Vagina (tissue), 2 donors: ENCODE results near the gene TMOD2. TPM values are rescaled to one million over a fixed set of nuclear protein-coding genes. Genes with fewer than 3 reads are reported as not detected.

Source experiments
- DNase-seq, 2 donors: peaks; one replicate each; pipeline ENCODE4 v3.0.0-alpha.2; 2017; ENCODE audit errors: extremely low spot score in 2 of 2
- H3K27ac ChIP-seq: fragments of 200-600 bp; sonication (generic); one replicate; pipeline ENCODE4 v1.5.1; 2019
- H3K27me3 ChIP-seq: fragments of 200-600 bp; sonication (generic); one replicate; pipeline ENCODE4 v1.5.1; 2019
- H3K36me3 ChIP-seq, 2 donors: fragments of 200-600 bp; sonication (generic); one replicate each; pipeline ENCODE4 v1.5.1; 2017 to 2019
- H3K4me1 ChIP-seq: fragments of 200-600 bp; sonication (generic); one replicate; pipeline ENCODE4 v1.5.1; 2019
- H3K4me3 ChIP-seq, 2 donors: fragments of 200-600 bp; sonication (generic); 1 replicate in 1 of 2; 2 replicates in 1 of 2; pipeline ENCODE4 v1.5.1; 2016 to 2019
- H3K9me3 ChIP-seq: fragments of 200-600 bp; sonication (generic); one replicate; pipeline ENCODE4 v1.5.1; 2019
- POLR2A ChIP-seq, 2 donors: fragments of 450-650 bp; IDR thresholded peaks; one replicate each; pipeline ENCODE4 v1.6.1; 2017; ENCODE audit warnings: antibody characterized with exemption in 2 of 2, mild to moderate bottlenecking in 2 of 2, moderate library complexity in 2 of 2
- POLR2AphosphoS5 ChIP-seq, 2 donors: sonication (generic); formaldehyde crosslinking; IDR thresholded peaks; one replicate each; pipeline ENCODE4 v1.9.0; 2017; ENCODE audit warnings: antibody characterized with exemption in 2 of 2, mild to moderate bottlenecking in 2 of 2, low read depth in 1 of 2; ENCODE audit not compliant: insufficient read depth in 1 of 2
- intact Hi-C: fragments of 100-400 bp; cut with DNase I; formaldehyde crosslinking; loops from one replicate; pipeline ENCODE4 v1.15.1; 2023
- small RNA-seq: library from RNA; depleted of rRNA; stranded (forward); fragments of <200 nt; gene quantifications from one replicate; pipeline ENCODE3, GENCODE V24; 2016
- total RNA-seq: library from RNA; depleted of rRNA; stranded (reverse); fragments of >200 nt; gene quantifications from one replicate; pipeline ENCODE4 v1.2.3, GENCODE V29; 2016
- TF ChIP-seq, protein P1 (sequence below), 3 experiments: fragments of 450-650 bp in 2 of 3; fragments of 200-600 bp in 1 of 3; sonication (generic) in 1 of 3; IDR thresholded peaks; one replicate each; pipeline ENCODE4 v1.5.1; 2017 to 2019; ENCODE audit warnings: antibody characterized with exemption in 3 of 3, mild to moderate bottlenecking in 2 of 3, moderate library complexity in 2 of 3

Gene TMOD2
- total RNA-seq, 1 donor from 2014 or later: 18.4 TPM

DNA sequence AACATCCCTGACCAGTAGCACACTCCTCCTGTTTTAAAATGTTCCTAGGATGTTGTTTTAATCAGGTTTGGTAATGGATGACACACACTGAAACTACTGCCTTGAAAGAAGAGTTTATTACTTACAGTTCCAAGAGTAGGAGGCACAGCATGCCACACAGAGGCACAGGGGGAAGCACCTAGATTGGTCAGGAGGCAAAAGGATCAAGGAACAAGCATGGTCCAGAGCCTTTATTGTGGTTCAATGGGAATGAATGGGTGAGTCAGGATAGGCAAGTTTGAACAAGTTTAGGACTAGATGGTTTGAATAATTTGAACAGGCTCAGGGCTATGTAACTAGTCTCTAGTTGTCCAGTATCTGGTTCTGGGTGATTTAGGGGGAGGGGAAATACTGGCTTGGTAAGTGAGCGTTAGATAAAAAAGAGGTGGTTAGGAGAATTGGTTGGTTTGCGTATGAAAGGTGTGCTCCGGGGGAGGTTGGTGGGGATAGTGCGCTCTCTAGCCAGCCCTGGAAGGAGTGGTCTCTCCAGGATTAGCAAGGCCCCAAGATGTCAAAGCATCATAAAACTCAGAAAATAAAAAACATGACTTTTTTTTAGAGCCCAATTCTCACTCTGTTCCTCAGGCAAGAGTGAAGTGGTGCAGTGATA, 113.1 kb downstream of the TMOD2 start:
- Histone ChIP-seq H3K4me1 (peaks cover 32% of the 10 kb centered on the region), H3K27me3 (no peaks in the 10 kb centered on the region), H3K36me3 (peaks cover 0 to 36% of the 10 kb centered on the region in 2 donors), H3K27ac (no peak overlapping the region), H3K9me3 (no peaks in the 10 kb centered on the region), H3K4me3 (no peak overlapping the region)
- no peak for TF ChIP-seq POLR2AphosphoS5 (IDR thresholded peaks at IDR 0.05; ENCODE audit: insufficient read depth in 1 of 2, low read depth in 1 of 2)
- TF ChIP-seq POLR2A (IDR thresholded peaks at IDR 0.05): no peak
- TF ChIP-seq, protein P1, sequence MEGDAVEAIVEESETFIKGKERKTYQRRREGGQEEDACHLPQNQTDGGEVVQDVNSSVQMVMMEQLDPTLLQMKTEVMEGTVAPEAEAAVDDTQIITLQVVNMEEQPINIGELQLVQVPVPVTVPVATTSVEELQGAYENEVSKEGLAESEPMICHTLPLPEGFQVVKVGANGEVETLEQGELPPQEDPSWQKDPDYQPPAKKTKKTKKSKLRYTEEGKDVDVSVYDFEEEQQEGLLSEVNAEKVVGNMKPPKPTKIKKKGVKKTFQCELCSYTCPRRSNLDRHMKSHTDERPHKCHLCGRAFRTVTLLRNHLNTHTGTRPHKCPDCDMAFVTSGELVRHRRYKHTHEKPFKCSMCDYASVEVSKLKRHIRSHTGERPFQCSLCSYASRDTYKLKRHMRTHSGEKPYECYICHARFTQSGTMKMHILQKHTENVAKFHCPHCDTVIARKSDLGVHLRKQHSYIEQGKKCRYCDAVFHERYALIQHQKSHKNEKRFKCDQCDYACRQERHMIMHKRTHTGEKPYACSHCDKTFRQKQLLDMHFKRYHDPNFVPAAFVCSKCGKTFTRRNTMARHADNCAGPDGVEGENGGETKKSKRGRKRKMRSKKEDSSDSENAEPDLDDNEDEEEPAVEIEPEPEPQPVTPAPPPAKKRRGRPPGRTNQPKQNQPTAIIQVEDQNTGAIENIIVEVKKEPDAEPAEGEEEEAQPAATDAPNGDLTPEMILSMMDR (IDR thresholded peaks at IDR 0.05): no peak
- DNase-seq: no peak
- intact Hi-C loops: no loop called here

DNA sequence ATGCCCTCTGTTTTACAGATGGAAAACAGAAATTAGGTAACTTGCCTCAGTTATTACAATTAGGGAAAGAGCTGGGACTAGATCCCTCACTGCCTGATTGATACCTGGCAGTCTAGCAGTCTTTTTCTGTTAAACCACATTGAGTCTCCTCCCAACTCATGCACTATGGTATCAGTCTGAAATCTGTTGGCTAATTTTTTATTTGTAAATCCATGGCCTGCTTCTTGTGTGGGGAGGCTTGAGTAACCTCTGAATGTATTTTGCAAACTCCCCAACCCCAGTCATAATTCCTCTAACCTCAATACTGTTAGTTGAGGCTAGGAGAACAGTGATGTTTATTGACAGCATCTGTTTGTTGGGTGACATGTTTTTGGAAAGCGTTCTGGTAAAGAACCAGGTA, 113.9 kb downstream of the TMOD2 start:
- H3K36me3 ChIP-seq: peaks cover 0 to 44% of the 10 kb centered on the region in 2 donors
- peaks cover 32% of the 10 kb centered on the region for H3K4me1 ChIP-seq
- no peak overlapping the region for H3K4me3 ChIP-seq
- no peak for TF ChIP-seq POLR2A (IDR thresholded peaks at IDR 0.05)
- TF ChIP-seq POLR2AphosphoS5 (IDR thresholded peaks at IDR 0.05; ENCODE audit: insufficient read depth in 1 of 2, low read depth in 1 of 2): no peak
- TF ChIP-seq, protein P1 (IDR thresholded peaks at IDR 0.05): no peak
- H3K27me3 ChIP-seq: no peaks in the 10 kb centered on the region
- no peak overlapping the region for H3K27ac ChIP-seq
- H3K9me3 ChIP-seq: no peaks in the 10 kb centered on the region
- DNase-seq: no peak
- intact Hi-C loops: no loop called here

Small RNA genes lying within 50 kb of the gene (small RNA-seq; reads per million reads assigned to genes)
- gene AC090971.5: not detected
- gene RF00017: not detected

Other genes starting within 250 kb of the TMOD2 start
- gene DMXL2, start 128.8 kb upstream of the TMOD2 start, total RNA-seq: 23.6 TPM
- gene SCG3, start 70.1 kb upstream of the TMOD2 start, total RNA-seq: 1.5 TPM
- gene LYSMD2, start 13.9 kb upstream of the TMOD2 start, total RNA-seq: 16.9 TPM
- 28.5 TPM for gene TMOD3, start 78.1 kb downstream of the TMOD2 start, total RNA-seq
- 21.9 TPM for gene LEO1, start 220.2 kb downstream of the TMOD2 start, total RNA-seq